Stomach (tissue), 9 donors: ENCODE results near the gene ADPRHL1. TPM values are rescaled to one million over a fixed set of nuclear protein-coding genes. Genes with fewer than 3 reads are reported as not detected.

Source experiments
- DNase-seq, 2 donors: peaks; one replicate each; pipeline versions ENCODE4 v3.0.0 to v3.0.0-alpha.2; 2013 to 2019
- H3K27ac ChIP-seq, 5 donors: fragments of 200-600 bp in 4 of 5; sonication (generic) in 4 of 5; one replicate each; pipeline ENCODE4 v1.5.1; 2013 to 2019; ENCODE audit warnings: mild to moderate bottlenecking in 1 of 5, moderate library complexity in 1 of 5
- H3K27me3 ChIP-seq, 3 donors: fragments of 200-600 bp; sonication (generic); one replicate each; pipeline ENCODE4 v1.5.1; 2017 to 2019; ENCODE audit warnings: mixed run types in 1 of 3
- H3K36me3 ChIP-seq, 4 donors: fragments of 200-600 bp; sonication (generic); 1 replicate in 3 of 4; 2 replicates in 1 of 4; pipeline ENCODE4 v1.5.1; 2016 to 2019
- H3K4me1 ChIP-seq, 4 donors: fragments of 200-600 bp; sonication (generic); one replicate each; pipeline ENCODE4 v1.5.1; 2016 to 2019
- H3K4me3 ChIP-seq, 4 donors: fragments of 200-600 bp; sonication (generic) in 3 of 4; one replicate each; pipeline ENCODE4 v1.5.1; 2016 to 2019; ENCODE audit warnings: mild to moderate bottlenecking in 1 of 4
- H3K9me3 ChIP-seq, 4 donors: fragments of 200-600 bp; sonication (generic); one replicate each; pipeline ENCODE4 v1.5.1; 2016 to 2019
- EP300 ChIP-seq: sonication (generic); formaldehyde crosslinking; IDR thresholded peaks from one replicate; pipeline ENCODE4 v1.6.1; 2017; ENCODE audit warnings: antibody characterized with exemption
- POLR2A ChIP-seq, 4 donors: fragments of 450-650 bp; IDR thresholded peaks; one replicate each; pipeline ENCODE4 v1.6.1; 2016; ENCODE audit warnings: antibody characterized with exemption in 4 of 4, control low read depth in 2 of 4, mild to moderate bottlenecking in 1 of 4, moderate library complexity in 1 of 4
- POLR2AphosphoS5 ChIP-seq, 3 donors: sonication (generic); formaldehyde crosslinking; IDR thresholded peaks; one replicate each; pipeline ENCODE4 v1.6.1; 2016; ENCODE audit warnings: antibody characterized with exemption in 3 of 3
- WGBS, 5 donors: extraction: QIAGEN DNeasy Blood & Tissue Kit in 3 of 5; methylation state at CpG; one replicate each; pipeline versions ENCODE4 v1.1.5 to v1.1.7; 2013 to 2018; 5-methylcytosine and 5-hydroxymethylcytosine counted together
- intact Hi-C: fragments of 100-400 bp; cut with DNase I; formaldehyde crosslinking; loops from one replicate; pipeline ENCODE4 v1.15.1; 2023; ENCODE audit warnings: low total_unique reads
- polyA plus RNA-seq, 3 donors: library from polyadenylated mRNA; stranded (reverse); fragments of 200-250 nt; gene quantifications; one replicate each; pipeline ENCODE4 v1.2.3, GENCODE V29; 2013
- total RNA-seq, 5 donors: library from RNA; depleted of rRNA; stranded (reverse); fragments of >200 nt; gene quantifications; one replicate each; pipeline versions ENCODE4 v1.1.0 to v1.2.3, GENCODE V29; 2014 to 2016
- TF ChIP-seq, protein P1 (sequence below), 7 experiments: fragments of 450-650 bp in 4 of 7; fragments of 200-600 bp in 3 of 7; sonication (generic) in 3 of 7; IDR thresholded peaks; one replicate each; pipeline ENCODE4 v1.5.1; 2016 to 2019; ENCODE audit warnings: antibody characterized with exemption in 7 of 7, control low read depth in 2 of 7, mild to moderate bottlenecking in 1 of 7
- donor health status: healthy with polysubstance abuse.
- donor health status: Bipolar disorder and iron deficiency.
- donor health status: healthy.

ADPRHL1 gene
- total and polyA plus RNA-seq, 8 donors, result 1.7 to 6.7 (median 2.7) TPM

DNA sequence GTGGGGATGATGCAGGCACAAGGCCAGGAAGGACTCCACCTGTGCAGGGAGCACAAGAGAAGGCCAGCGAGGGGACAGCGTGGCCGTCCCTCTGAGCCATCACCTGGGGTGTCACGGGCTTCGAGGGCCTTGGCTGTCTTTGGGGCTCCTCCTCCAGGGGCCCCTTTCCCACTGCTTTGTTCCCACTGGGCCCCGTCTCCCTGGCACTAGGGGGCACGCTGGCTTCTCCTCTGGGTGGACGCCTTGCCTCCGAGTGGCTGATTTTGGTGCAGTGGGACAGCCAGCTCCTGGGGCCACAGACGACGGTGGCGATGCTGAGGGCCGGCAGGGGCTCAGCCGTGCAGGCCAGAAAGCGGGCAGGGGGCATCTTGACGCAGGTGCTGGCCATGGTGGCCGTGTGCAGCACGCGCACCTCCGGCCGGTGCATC lies 46.2 kb downstream of the ADPRHL1 start:
- no peak overlapping the region for H3K27ac ChIP-seq
- H3K4me3 ChIP-seq, result no peak overlapping the region
- intact Hi-C loops, result no loop called here
- TF ChIP-seq POLR2AphosphoS5 (IDR thresholded peaks at IDR 0.05), result no peak
- TF ChIP-seq, protein P1, sequence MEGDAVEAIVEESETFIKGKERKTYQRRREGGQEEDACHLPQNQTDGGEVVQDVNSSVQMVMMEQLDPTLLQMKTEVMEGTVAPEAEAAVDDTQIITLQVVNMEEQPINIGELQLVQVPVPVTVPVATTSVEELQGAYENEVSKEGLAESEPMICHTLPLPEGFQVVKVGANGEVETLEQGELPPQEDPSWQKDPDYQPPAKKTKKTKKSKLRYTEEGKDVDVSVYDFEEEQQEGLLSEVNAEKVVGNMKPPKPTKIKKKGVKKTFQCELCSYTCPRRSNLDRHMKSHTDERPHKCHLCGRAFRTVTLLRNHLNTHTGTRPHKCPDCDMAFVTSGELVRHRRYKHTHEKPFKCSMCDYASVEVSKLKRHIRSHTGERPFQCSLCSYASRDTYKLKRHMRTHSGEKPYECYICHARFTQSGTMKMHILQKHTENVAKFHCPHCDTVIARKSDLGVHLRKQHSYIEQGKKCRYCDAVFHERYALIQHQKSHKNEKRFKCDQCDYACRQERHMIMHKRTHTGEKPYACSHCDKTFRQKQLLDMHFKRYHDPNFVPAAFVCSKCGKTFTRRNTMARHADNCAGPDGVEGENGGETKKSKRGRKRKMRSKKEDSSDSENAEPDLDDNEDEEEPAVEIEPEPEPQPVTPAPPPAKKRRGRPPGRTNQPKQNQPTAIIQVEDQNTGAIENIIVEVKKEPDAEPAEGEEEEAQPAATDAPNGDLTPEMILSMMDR (IDR thresholded peaks at IDR 0.05), result no peak
- TF ChIP-seq EP300, result no peak
- no peak for TF ChIP-seq POLR2A (IDR thresholded peaks at IDR 0.05)
- H3K9me3 ChIP-seq, result no peaks in the 10 kb centered on the region
- peaks cover 0 to 53% (median 9%) of the 10 kb centered on the region in 3 donors for H3K27me3 ChIP-seq
- 82 to 89% (median 86%) methylated on average over 9 to 21 of the region's 21 CpGs for WGBS, 5 donors
- peaks cover 0 to 23% (median 14%) of the 10 kb centered on the region in 4 donors for H3K4me1 ChIP-seq
- no peaks in the 10 kb centered on the region for H3K36me3 ChIP-seq
- no peak for DNase-seq

DNA sequence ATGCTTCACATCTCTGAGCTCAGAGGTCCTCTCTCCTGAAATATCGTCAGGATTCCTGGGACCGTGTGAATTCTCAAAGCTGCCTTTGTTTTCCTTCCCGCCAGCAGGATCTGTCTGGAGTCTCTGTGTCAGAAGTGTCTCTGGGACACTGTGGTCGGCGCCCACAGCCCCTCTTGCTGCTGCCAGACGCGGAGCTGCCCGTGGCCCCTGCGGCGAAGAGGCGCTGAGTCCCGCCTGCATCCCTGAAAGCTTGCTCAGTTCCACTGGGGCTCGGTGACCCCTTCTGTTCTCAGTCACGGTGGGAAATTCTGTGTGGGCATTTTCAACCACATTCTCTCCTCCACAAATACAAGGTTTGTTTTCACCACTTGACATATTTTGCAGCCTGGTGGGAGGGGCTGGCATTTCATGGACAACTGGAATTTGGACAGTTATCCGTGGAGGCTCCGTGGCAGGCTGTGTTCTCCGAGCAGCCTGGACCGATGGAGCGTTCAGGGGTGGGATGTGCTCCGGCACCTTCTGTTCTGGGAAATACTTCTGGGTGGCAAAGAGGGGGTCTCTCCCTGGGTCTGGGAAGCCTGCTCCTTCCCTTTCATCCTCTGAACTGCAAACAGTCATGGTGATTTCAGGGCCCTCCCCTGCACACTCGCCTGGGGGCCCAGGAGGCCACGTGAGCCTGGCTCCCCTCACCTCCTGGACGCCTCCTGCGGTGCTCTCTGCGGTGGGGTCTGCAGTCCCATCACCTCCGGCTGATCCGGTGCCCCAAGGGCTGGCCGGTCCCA lies 46.8 kb downstream of the ADPRHL1 start:
- Histone ChIP-seq H3K4me1 (peaks cover 0 to 18% (median 11%) of the 10 kb centered on the region in 4 donors), H3K27me3 (peaks cover 0 to 59% (median 9%) of the 10 kb centered on the region in 3 donors), H3K36me3 (no peaks in the 10 kb centered on the region), H3K4me3 (no peak overlapping the region), H3K27ac (no peak overlapping the region), H3K9me3 (no peaks in the 10 kb centered on the region)
- TF ChIP-seq, protein P1 (IDR thresholded peaks at IDR 0.05), result no peak
- no peak for TF ChIP-seq EP300
- no peak for TF ChIP-seq POLR2AphosphoS5 (IDR thresholded peaks at IDR 0.05)
- TF ChIP-seq POLR2A (IDR thresholded peaks at IDR 0.05), result no peak
- WGBS, 5 donors, result 82 to 89% (median 84%) methylated on average over 28 of the region's 28 CpGs
- intact Hi-C loops, result no loop called here
- no peak for DNase-seq

DNA sequence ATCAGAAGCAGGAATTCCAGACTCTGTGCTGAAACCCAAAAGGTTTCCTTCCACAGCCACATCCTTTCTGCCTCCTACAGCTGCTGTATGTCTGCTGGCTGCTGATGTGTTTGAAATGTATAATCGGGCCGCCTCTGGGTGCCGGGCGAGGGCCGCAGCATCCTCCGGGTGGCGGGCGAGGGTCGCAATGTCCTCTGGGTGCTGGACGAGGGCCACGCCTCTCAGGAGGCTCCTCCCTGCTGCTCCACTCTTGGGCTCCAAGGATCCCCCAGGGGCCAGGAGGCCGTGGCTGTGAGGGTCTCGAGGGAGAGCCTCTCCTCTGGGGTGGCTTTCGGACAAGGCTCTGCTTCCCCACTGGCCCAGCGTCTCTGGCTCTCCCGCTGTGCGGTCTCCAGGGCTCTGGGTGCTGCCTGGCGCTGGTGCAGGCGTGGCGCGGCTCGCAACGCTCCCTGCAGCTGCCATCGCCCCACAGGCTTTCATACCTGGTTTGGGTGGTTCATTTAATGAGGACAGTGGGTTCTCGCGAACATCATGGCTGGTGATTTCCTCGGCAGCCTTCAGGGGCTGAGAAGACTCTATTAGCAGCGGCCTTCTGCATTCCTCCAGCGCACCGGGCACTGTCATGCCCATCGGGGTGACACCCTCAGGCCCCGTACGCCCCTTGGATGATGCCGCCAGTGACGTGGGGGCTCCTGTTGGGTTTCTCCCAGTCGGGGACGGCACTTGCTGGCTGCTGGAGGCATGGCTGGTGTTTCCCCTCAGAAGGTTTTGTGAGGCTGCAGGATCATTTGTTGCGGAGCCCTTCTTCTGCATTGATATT lies 47.6 kb downstream of the ADPRHL1 start:
- Histone ChIP-seq H3K36me3 (no peaks in the 10 kb centered on the region), H3K27ac (no peak overlapping the region), H3K9me3 (no peaks in the 10 kb centered on the region), H3K4me3 (no peak overlapping the region), H3K27me3 (peaks cover 0 to 63% (median 9%) of the 10 kb centered on the region in 3 donors), H3K4me1 (peaks cover 0 to 9% (median 6%) of the 10 kb centered on the region in 4 donors)
- no peak for TF ChIP-seq POLR2AphosphoS5 (IDR thresholded peaks at IDR 0.05)
- TF ChIP-seq POLR2A (IDR thresholded peaks at IDR 0.05), result no peak
- TF ChIP-seq EP300, result no peak
- intact Hi-C loops, result no loop called here
- 87 to 95% (median 89%) methylated on average over 33 to 38 of the region's 38 CpGs for WGBS, 5 donors
- no peak for DNase-seq

DNA sequence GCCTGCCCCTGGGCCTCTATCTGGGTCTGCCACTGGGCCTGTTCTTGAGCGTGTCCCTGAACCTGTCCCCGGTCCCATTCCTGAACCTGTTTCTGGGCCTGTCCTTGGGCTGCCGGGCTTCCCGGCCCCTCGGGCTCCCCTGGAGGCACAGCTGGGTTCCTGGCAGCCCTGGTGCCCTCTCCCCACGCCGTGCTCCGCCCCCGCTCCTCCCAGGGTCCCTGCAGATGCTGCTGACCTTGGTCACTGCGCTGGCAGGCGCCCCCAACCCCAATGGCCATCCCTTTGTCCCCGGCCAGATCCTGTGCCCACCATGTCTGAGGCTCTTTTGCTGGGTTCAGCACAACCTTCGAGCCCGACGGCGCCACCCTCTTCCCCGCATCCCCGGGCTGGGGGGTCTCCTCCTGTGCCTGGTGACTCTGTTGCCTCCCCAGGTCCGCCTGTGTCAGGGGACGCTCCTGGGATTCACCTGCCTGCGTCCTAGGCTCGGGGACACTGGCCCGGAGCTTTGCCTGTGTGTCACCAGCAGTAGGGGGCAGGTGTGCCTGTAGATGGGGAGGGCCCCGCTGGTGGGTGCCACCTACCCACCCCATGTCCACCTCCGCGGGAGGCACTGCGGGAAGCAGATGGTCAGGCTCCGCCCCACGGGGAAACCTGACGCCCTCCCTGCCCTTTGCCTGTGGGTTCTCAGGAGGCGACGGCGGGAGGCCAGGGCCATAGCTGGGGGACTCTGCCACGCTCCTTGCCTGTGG lies 48.4 kb downstream of the ADPRHL1 start:
- Histone ChIP-seq H3K9me3 (no peaks in the 10 kb centered on the region), H3K36me3 (no peaks in the 10 kb centered on the region), H3K27ac (no peak overlapping the region), H3K4me3 (no peak overlapping the region), H3K4me1 (peaks cover 0 to 1% (median under 1%) of the 10 kb centered on the region in 4 donors), H3K27me3 (peaks cover 0 to 59% (median 6%) of the 10 kb centered on the region in 3 donors)
- DNase-seq, result no peak
- TF ChIP-seq POLR2AphosphoS5 (IDR thresholded peaks at IDR 0.05) (no peak), EP300 (no peak), POLR2A (IDR thresholded peaks at IDR 0.05) (no peak)
- TF ChIP-seq, protein P1 (IDR thresholded peaks at IDR 0.05), result no peak
- WGBS, 5 donors, result 78 to 80% (median 79%) methylated on average over 27 to 34 of the region's 34 CpGs
- intact Hi-C loops, result no loop called here
